ENCODE results near the gene SMC1B.
"Not testable (repeated sequence)": the region's sequence is repeated elsewhere in the genome, so short reads cannot be mapped to it uniquely, and the experiment has no call there.

SMC1B gene

GRCh38 chr22:45304971-45305370 lies 108.4 kb downstream of the SMC1B start:
- H3K36me3 ChIP-seq (ENCODE audit: insufficient read depth, low read depth, low read length), result no peaks in the 10 kb centered on the region
- no peaks in the 10 kb centered on the region for H3K9me3 ChIP-seq (ENCODE audit: insufficient read depth, low read depth, low read length)
- no peak overlapping the region for H3K27ac ChIP-seq (ENCODE audit: low read length)
- H3K4me1 ChIP-seq (ENCODE audit: insufficient read depth, low read length), result no peaks in the 10 kb centered on the region; the same call in 1 of the 2 replicates
- no peak overlapping the region for H3K4me3 ChIP-seq (ENCODE audit: low read length)
- no peak overlapping the region for H3K9ac ChIP-seq (ENCODE audit: low read depth, low read length)
- H3K27me3 ChIP-seq (ENCODE audit: insufficient read depth, low read length), result no peaks in the 10 kb centered on the region

- H3K9me3 ChIP-seq (ENCODE audit: insufficient read depth, low read depth, low read length), result no peaks in the 10 kb centered on the region
- no peaks in the 10 kb centered on the region for H3K4me1 ChIP-seq (ENCODE audit: insufficient read depth, low read length)
- no peaks in the 10 kb centered on the region for H3K27me3 ChIP-seq (ENCODE audit: insufficient read depth, low read length)
- H3K36me3 ChIP-seq (ENCODE audit: insufficient read depth, low read depth, low read length), result no peaks in the 10 kb centered on the region
- H3K4me3 ChIP-seq (ENCODE audit: low read length), result no peak overlapping the region
- no peak overlapping the region for H3K9ac ChIP-seq (ENCODE audit: low read depth, low read length)
- no peak overlapping the region for H3K27ac ChIP-seq (ENCODE audit: low read length)
Measured at GRCh38 chr22:45303181-45303580, 110.2 kb downstream of the SMC1B start.

GRCh38 chr22:45302751-45303150 lies 110.6 kb downstream of the SMC1B start:
- Histone ChIP-seq H3K4me3 (ENCODE audit: low read length) (no peak overlapping the region), H3K4me1 (ENCODE audit: insufficient read depth, low read length) (no peaks in the 10 kb centered on the region), H3K27ac (ENCODE audit: low read length) (no peak overlapping the region)

GRCh38 chr22:45298934-45299505 lies 114.4 kb downstream of the SMC1B start:
- no peaks in the 10 kb centered on the region for H3K36me3 ChIP-seq (ENCODE audit: insufficient read depth, low read depth, low read length)
- no peaks in the 10 kb centered on the region for H3K9me3 ChIP-seq (ENCODE audit: insufficient read depth, low read depth, low read length)
- no peak overlapping the region for H3K27ac ChIP-seq (ENCODE audit: low read length)
- no peak overlapping the region for H3K9ac ChIP-seq (ENCODE audit: low read depth, low read length)
- no peaks in the 10 kb centered on the region for H3K27me3 ChIP-seq (ENCODE audit: insufficient read depth, low read length)
- H3K4me3 ChIP-seq (ENCODE audit: low read length), result no peak overlapping the region
- H3K4me1 ChIP-seq (ENCODE audit: insufficient read depth, low read length), result no peaks in the 10 kb centered on the region

More at GRCh38 chr22:45302751-45303150, 110.6 kb downstream of the SMC1B start:
- H3K27me3 ChIP-seq (ENCODE audit: insufficient read depth, low read length), result no peaks in the 10 kb centered on the region
- H3K36me3 ChIP-seq (ENCODE audit: insufficient read depth, low read depth, low read length), result no peaks in the 10 kb centered on the region
- no peak overlapping the region for H3K9ac ChIP-seq (ENCODE audit: low read depth, low read length)
- H3K9me3 ChIP-seq (ENCODE audit: insufficient read depth, low read depth, low read length), result no peaks in the 10 kb centered on the region

GRCh38 chr22:45296628-45297297 lies 116.6 kb downstream of the SMC1B start:
- Histone ChIP-seq H3K9me3 (ENCODE audit: insufficient read depth, low read depth, low read length) (no peaks in the 10 kb centered on the region), H3K9ac (ENCODE audit: low read depth, low read length) (no peak overlapping the region), H3K27me3 (ENCODE audit: insufficient read depth, low read length) (no peaks in the 10 kb centered on the region), H3K4me1 (ENCODE audit: insufficient read depth, low read length) (no peaks in the 10 kb centered on the region), H3K4me3 (ENCODE audit: low read length) (no peak overlapping the region), H3K27ac (ENCODE audit: low read length) (no peak overlapping the region), H3K36me3 (ENCODE audit: insufficient read depth, low read depth, low read length) (no peaks in the 10 kb centered on the region)

GRCh38 chr22:45295492-45295891 lies 117.9 kb downstream of the SMC1B start:
- H3K4me3 ChIP-seq (ENCODE audit: low read length), result no peak overlapping the region
- H3K27ac ChIP-seq (ENCODE audit: low read length), result no peak overlapping the region
- H3K9me3 ChIP-seq (ENCODE audit: insufficient read depth, low read depth, low read length), result no peaks in the 10 kb centered on the region
- no peaks in the 10 kb centered on the region for H3K4me1 ChIP-seq (ENCODE audit: insufficient read depth, low read length)
- no peaks in the 10 kb centered on the region for H3K27me3 ChIP-seq (ENCODE audit: insufficient read depth, low read length)
- no peaks in the 10 kb centered on the region for H3K36me3 ChIP-seq (ENCODE audit: insufficient read depth, low read depth, low read length)
- no peak overlapping the region for H3K9ac ChIP-seq (ENCODE audit: low read depth, low read length)

- not testable (repeated sequence) for H3K36me3 ChIP-seq (ENCODE audit: insufficient read depth, low read depth, low read length); H3K4me1 ChIP-seq (ENCODE audit: insufficient read depth, low read length); H3K27ac ChIP-seq (ENCODE audit: low read length); H3K9me3 ChIP-seq (ENCODE audit: insufficient read depth, low read depth, low read length); H3K27me3 ChIP-seq (ENCODE audit: insufficient read depth, low read length); H3K4me3 ChIP-seq (ENCODE audit: low read length); H3K9ac ChIP-seq (ENCODE audit: low read depth, low read length)
Measured at GRCh38 chr22:45295004-45295403, 118.4 kb downstream of the SMC1B start.
